GM10248 (cell line): ENCODE data around the gene ZCRB1.

Experiments
- CTCF ChIA-PET: fragments of 300-600 bp; sonication (Branson Sonifier 250); formaldehyde crosslinking; extraction: SDS; loops from one replicate; lab custom pipeline; 2021; ENCODE audit warnings: antibody characterized with exemption; lab: Yijun Ruan, JAX
- POLR2A ChIA-PET: fragments of 350-650 bp; sonication (Branson Sonifier 250); formaldehyde crosslinking; extraction: SDS; loops from one replicate; lab custom pipeline; 2020; ENCODE audit warnings: antibody characterized with exemption; lab: Yijun Ruan, JAX
- DNase-seq: peaks from one replicate; pipeline ENCODE4 v3.0.0; 2012; ENCODE audit errors: extremely low spot score
- TF ChIP-seq, protein P1 (sequence below): IDR thresholded peaks from 2 replicates; pipeline ENCODE4 v1.5.1; 2012; ENCODE audit warnings: mild to moderate bottlenecking, low read depth; ENCODE audit errors: extremely low read depth, missing control alignments, control extremely low read depth

Gene ZCRB1

DNA sequence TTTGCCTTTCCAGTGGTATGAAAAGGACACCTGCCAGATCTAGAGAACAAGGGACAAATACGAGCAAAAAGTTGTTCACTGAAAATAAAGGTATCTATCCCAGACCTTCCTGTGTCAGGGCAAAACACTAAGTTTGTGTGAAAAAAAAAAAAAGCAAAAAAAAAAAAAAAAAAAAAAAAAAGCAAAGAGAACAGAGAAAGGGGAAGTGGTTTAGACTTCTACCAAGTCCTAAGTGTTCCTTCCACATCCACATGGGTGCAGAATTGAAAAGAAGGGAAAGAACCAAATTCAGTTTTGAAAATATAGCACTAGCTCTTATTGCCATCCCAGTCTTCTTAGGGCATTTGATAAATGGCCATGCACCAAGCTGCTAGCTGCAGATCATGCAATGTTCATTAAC lies 41.7 kb downstream of the ZCRB1 start:
- ChIA-PET POLR2A (no interaction called here), CTCF (interaction anchor here (1.3 kb wide), 1 partner anchor 12 kb away, joined by 4 read pairs; no protein-coding TSS in a partner anchor)
- TF ChIP-seq, protein P1, sequence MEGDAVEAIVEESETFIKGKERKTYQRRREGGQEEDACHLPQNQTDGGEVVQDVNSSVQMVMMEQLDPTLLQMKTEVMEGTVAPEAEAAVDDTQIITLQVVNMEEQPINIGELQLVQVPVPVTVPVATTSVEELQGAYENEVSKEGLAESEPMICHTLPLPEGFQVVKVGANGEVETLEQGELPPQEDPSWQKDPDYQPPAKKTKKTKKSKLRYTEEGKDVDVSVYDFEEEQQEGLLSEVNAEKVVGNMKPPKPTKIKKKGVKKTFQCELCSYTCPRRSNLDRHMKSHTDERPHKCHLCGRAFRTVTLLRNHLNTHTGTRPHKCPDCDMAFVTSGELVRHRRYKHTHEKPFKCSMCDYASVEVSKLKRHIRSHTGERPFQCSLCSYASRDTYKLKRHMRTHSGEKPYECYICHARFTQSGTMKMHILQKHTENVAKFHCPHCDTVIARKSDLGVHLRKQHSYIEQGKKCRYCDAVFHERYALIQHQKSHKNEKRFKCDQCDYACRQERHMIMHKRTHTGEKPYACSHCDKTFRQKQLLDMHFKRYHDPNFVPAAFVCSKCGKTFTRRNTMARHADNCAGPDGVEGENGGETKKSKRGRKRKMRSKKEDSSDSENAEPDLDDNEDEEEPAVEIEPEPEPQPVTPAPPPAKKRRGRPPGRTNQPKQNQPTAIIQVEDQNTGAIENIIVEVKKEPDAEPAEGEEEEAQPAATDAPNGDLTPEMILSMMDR, result no peak
- peak; percentile 34 for DNase-seq

DNA sequence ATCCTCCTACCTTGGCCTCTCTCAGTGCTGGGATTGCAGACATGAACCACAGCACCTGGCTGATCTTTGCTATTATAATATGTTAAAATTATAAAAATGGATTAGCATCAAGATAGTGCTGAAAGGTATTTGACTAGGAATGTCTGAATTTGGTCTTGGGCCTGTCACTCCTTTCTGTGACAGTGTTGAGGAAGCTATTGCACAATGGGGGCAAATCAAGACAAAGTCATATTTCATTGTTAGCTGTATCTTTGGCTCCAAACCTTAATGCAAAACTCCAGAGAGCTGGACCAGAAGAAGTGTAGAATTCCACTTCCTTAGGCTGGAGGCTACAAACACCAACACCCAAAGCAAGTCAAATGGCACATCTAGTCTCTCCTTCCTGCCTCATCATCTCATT lies 42.2 kb downstream of the ZCRB1 start:
- TF ChIP-seq, protein P1, result no peak
- POLR2A ChIA-PET, result no interaction called here
- CTCF ChIA-PET, result interaction anchor here (2.3 kb wide), 1 partner anchor 11 kb away, joined by 9 read pairs; no protein-coding TSS in a partner anchor
- no peak for DNase-seq

DNA sequence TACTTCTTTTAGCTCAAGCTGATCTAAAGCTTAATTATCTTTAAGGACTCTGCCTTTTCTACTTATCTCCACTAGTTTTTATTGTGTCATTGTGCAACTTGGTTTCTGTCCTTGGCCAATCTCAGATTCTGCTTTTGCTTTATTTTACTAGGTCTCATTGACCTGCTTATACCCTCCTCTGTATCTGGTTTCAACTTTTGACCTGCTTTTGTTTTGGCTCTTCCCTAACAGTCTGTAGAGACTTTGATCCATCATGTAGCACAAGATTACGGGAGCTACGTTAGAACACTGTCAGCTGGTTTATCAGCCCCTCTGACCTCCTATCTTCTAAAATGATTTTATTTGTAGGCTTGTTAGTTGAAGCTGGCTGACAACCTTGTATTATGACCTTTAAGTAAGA lies 43.6 kb downstream of the ZCRB1 start:
- ChIA-PET POLR2A (no interaction called here), CTCF (interaction anchor here (1.0 to 2.3 kb wide), 4 partner anchors 9 to 137 kb away, joined by 3 to 9 read pairs (median 5); partner anchors contain the start of gene GXYLT1)
- TF ChIP-seq, protein P1, result no peak
- DNase-seq, result no peak

DNA sequence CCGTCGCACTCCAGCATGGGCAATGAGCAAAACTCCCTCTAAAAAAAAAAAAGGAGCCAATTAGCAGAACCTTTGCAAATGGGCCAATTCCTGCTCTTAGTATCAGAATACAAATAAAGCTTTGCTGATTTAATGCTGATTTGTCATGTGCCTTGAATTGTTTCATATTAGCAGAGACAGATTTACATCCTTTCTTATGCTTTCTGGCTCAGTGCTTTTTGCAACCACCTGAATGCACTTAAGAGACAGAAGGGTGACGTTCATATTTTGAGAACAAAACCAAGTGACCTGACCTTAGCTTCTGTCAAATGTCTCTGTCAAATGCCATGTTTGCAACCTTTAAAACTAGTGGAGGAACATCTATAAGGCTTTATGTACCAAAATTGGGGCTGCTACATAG lies 44.0 kb downstream of the ZCRB1 start:
- DNase-seq, result no peak
- POLR2A ChIA-PET, result no interaction called here
- TF ChIP-seq, protein P1, result no peak
- CTCF ChIA-PET, result interaction anchor here (1.0 to 2.3 kb wide), 4 partner anchors 9 to 137 kb away, joined by 3 to 9 read pairs (median 5); partner anchors contain the start of gene GXYLT1

DNA sequence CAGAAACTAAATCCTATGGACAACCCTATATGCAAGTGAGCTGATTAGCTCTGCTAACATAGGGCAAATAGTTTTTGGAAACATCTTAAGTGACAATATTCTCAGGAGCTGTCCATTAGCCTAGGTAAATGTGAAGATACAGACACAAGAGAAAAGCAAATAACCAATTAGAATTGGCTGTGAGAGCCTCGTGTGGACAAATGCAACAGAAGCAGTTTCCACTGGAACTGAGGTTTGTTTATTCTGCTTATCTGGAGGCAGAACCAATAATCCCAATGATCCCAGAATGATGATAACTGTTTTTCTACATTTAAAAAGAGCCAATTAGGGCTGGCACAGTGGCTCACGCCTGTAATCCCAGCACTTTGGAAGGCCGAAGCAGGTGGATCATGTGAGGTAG lies 44.6 kb downstream of the ZCRB1 start:
- ChIA-PET POLR2A (no interaction called here), CTCF (interaction anchor here (1.4 to 2.3 kb wide), 3 partner anchors 9 to 17 kb away, joined by 4 to 9 read pairs (median 6); no protein-coding TSS in a partner anchor)
- TF ChIP-seq, protein P1, result no peak
- DNase-seq, result no peak

DNA sequence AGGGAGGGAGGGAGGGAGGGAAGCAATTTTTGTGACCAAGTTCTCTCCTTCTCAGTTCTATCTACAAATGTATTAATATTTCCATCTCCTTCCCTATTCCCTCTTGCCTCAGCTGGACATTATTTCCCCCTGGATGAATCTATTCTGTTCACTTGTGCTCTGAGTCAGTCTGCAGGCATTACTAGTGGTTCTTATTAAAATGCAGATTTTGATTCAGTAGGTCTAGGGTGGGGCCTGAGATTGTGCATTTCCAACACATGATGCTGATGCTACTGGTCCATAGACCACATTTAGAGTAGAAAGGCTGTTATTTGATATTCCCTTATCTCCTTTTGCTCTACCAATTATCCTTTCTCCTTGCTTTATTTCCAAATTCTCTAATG lies 47.8 kb downstream of the ZCRB1 start:
- ChIA-PET POLR2A (no interaction called here), CTCF (interaction anchor here (1.4 to 1.6 kb wide), 2 partner anchors 15 to 94 kb away, joined by 3 read pairs; no protein-coding TSS in a partner anchor)
- no peak for DNase-seq
- TF ChIP-seq, protein P1, result no peak
